Progenitor cell of endocrine pancreas (in vitro differentiated cells): Measurements from ENCODE around the gene KRAS. TPM values are rescaled to one million over a fixed set of nuclear protein-coding genes. Genes with fewer than 3 reads are reported as not detected.
A peak's percentile ranks its signal among the peaks of the same experiment; 100 is the strongest.

ENCODE experiments used
- DNase-seq: peaks from one replicate; pipeline ENCODE4 v3.0.0; 2021; ENCODE audit warnings: low spot score; ENCODE audit not compliant: unreplicated experiment
- H3K27ac Mint-ChIP-seq: 2 replicates; pipeline ENCODE4 v1.8.0; 2021; ENCODE audit warnings: mild to moderate bottlenecking, moderate library complexity, mixed read lengths
- H3K27me3 Mint-ChIP-seq: 2 replicates; pipeline ENCODE4 v1.8.0; 2021; ENCODE audit warnings: mixed read lengths
- H3K36me3 Mint-ChIP-seq: 2 replicates; pipeline ENCODE4 v1.8.0; 2022; ENCODE audit warnings: mixed read lengths; ENCODE audit not compliant: insufficient read depth
- H3K4me1 Mint-ChIP-seq: 2 replicates; pipeline ENCODE4 v1.8.0; 2021; ENCODE audit warnings: low read depth, mixed read lengths
- H3K4me3 Mint-ChIP-seq: 2 replicates; pipeline ENCODE4 v1.8.0; 2021; ENCODE audit warnings: low read depth, mild to moderate bottlenecking, moderate library complexity, mixed read lengths
- H3K9me3 Mint-ChIP-seq: 2 replicates; pipeline ENCODE4 v1.8.0; 2021; ENCODE audit warnings: low read depth, mixed read lengths
- total RNA-seq: library from RNA; stranded (reverse); gene quantifications from 2 replicates; pipeline ENCODE4 v1.2.1, GENCODE V29; 2021
- TF ChIP-seq, protein P1 (sequence below): fragments of 200-600 bp; sonication (generic); IDR thresholded peaks from one replicate; pipeline ENCODE4 v1.5.0; 2021; ENCODE audit warnings: antibody characterized with exemption, mild to moderate bottlenecking; ENCODE audit not compliant: unreplicated experiment

KRAS gene
- total RNA-seq, 1 donor from 2014 or later: 87.7 TPM

DNA sequence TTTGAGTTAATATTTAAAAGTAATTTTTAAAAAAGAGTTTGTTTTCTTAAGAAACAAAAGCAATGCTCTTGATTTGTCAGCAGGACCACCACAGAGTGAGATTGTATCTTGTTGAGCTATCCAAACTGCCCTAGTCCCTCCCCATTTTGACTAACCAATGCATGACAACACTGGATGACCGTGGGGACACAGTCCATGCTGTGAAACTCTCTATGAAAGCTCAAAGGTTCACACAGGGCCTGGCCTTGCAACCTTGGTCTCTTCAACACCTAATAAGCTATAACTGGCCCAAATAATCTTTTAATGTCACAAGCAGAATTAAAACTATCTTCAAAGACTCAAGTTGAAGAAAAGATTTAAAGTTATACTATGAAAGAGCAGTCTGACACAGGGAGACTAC is 42.2 kb downstream of the KRAS start:
- TF ChIP-seq, protein P1, sequence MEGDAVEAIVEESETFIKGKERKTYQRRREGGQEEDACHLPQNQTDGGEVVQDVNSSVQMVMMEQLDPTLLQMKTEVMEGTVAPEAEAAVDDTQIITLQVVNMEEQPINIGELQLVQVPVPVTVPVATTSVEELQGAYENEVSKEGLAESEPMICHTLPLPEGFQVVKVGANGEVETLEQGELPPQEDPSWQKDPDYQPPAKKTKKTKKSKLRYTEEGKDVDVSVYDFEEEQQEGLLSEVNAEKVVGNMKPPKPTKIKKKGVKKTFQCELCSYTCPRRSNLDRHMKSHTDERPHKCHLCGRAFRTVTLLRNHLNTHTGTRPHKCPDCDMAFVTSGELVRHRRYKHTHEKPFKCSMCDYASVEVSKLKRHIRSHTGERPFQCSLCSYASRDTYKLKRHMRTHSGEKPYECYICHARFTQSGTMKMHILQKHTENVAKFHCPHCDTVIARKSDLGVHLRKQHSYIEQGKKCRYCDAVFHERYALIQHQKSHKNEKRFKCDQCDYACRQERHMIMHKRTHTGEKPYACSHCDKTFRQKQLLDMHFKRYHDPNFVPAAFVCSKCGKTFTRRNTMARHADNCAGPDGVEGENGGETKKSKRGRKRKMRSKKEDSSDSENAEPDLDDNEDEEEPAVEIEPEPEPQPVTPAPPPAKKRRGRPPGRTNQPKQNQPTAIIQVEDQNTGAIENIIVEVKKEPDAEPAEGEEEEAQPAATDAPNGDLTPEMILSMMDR: no peak
- Mint-ChIP-seq H3K36me3 (peaks cover 4% of the 10 kb centered on the region), H3K9me3 (no peaks in the 10 kb centered on the region), H3K27ac (peak overlapping the region; percentile 39), H3K4me3 (no peak overlapping the region), H3K27me3 (no peaks in the 10 kb centered on the region), H3K4me1 (no peaks in the 10 kb centered on the region)
- DNase-seq: no peak

DNA sequence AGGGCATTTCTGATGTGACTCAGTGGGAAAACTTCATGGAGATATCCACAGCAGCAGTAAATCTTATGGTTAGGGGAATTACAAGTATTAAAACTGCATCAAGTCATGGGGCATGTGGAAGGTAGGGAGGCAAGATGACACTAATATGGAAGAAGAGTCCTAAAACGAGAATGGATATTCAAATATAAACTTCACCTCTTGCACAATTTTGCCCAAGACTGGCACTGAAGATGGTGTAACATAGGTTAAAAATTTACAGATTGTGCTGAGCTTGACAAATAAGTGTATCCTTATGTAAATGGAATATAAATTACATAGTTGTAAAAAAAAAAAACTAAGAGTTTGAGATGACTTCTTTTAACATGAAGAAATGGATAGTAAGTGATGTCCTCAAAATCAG is 42.9 kb downstream of the KRAS start:
- Mint-ChIP-seq H3K4me3 (no peak overlapping the region), H3K36me3 (peaks cover 8% of the 10 kb centered on the region), H3K27ac (no peak overlapping the region), H3K27me3 (no peaks in the 10 kb centered on the region), H3K9me3 (no peaks in the 10 kb centered on the region), H3K4me1 (no peaks in the 10 kb centered on the region)
- TF ChIP-seq, protein P1: no peak
- DNase-seq: no peak

DNA sequence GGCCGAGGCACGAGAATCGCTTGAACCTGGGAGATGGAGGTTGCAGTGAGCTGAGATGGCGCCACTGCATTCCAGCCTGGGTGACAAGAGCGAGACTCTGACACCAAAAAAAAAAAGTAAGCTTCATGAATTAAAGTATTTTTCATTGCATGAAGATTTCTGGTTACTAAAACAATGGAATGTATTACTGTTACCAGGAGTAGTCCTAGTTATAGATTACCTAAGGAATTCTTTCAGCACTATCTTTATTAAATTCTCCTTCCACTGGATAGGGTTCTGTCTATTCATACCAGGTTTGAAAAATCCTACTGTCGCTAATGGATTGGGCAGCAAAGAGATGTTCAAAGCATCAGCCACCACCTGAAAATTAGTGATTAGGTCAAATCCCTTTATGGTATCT is 43.3 kb downstream of the KRAS start:
- Mint-ChIP-seq H3K4me1 (no peaks in the 10 kb centered on the region), H3K9me3 (no peaks in the 10 kb centered on the region), H3K27me3 (no peaks in the 10 kb centered on the region), H3K4me3 (no peak overlapping the region), H3K27ac (no peak overlapping the region), H3K36me3 (peaks cover 8% of the 10 kb centered on the region)
- DNase-seq: no peak
- TF ChIP-seq, protein P1: no peak

DNA sequence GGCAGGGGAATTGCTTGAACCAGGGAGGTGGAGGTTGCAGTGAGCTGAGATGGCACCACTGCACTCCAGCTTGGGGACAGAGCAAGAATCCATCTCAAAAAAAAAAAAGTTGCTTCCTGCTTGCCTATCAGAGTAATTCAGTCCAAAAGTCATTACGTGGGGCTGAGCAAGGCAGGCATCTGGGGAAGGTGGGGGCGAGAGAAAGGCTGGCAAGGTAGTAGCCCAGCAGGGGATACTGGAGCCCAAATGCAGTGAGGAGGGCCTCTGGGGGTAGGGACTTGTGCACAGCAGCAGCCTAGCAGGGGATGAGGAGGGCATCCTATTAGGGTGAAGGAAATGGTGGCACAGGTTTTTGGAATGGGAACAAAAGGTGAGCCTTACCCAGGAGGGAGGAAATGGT is 48.6 kb downstream of the KRAS start:
- no peak for DNase-seq
- Mint-ChIP-seq H3K27ac (peak overlapping the region; percentile 4), H3K4me1 (peaks cover 2% of the 10 kb centered on the region), H3K4me3 (no peak overlapping the region), H3K36me3 (peaks cover 6% of the 10 kb centered on the region), H3K9me3 (no peaks in the 10 kb centered on the region), H3K27me3 (no peaks in the 10 kb centered on the region)
- TF ChIP-seq, protein P1: no peak

DNA sequence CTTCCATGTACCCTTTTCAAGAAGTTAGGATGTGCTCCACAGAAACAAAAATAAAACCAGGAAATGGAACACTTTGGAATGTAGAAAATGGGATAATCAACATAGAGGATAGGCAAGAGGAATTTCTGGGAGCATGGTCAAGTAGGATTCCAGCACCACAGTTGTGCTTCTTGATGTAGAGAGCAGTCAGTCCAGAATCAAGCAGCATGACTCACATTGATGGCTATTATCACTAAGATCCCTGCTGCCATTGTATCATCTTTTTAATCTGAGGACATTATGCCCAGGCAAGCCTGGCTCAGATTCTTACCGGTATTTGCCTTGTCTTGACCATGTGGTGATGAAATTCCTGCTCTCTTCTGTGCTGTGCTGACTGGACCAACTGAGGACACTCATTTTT is 50.0 kb downstream of the KRAS start:
- H3K4me3 Mint-ChIP-seq: no peak overlapping the region
- no peak for DNase-seq
- no peaks in the 10 kb centered on the region for H3K9me3 Mint-ChIP-seq
- peaks cover 6% of the 10 kb centered on the region for H3K36me3 Mint-ChIP-seq
- peaks cover 11% of the 10 kb centered on the region for H3K4me1 Mint-ChIP-seq
- TF ChIP-seq, protein P1: no peak
- no peaks in the 10 kb centered on the region for H3K27me3 Mint-ChIP-seq
- no peak overlapping the region for H3K27ac Mint-ChIP-seq

DNA sequence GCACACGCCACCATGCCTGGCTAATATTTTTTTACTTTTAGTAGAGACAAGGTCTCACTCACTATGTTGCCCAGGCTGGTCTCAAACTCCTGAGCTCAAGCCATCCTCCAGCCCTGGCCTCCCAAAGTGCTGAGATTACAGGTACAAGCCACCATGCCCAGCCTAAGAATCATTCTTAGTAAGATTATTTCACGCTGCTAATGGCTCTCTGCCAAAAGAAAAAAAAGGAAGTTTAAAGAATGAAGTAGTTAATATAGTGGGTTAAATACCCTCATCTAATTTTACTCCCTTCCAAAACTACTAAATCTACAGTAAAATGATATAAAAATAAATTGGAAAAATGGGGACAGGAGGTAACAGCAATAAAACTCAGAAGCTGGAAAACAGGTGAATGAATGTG is 53.1 kb downstream of the KRAS start:
- H3K27me3 Mint-ChIP-seq: no peaks in the 10 kb centered on the region
- no peak overlapping the region for H3K27ac Mint-ChIP-seq

More for the DNA sequence above, 53.1 kb downstream of the KRAS start:
- Mint-ChIP-seq H3K4me3 (no peak overlapping the region), H3K9me3 (no peaks in the 10 kb centered on the region), H3K36me3 (peaks cover 3% of the 10 kb centered on the region), H3K4me1 (peaks cover 19% of the 10 kb centered on the region)
- no peak for DNase-seq
- TF ChIP-seq, protein P1: no peak
